Spleen (tissue), 7 donors: ENCODE measurements around the gene PTPN11.

ENCODE experiments used
- CTCF ChIP-seq, 11 experiments: fragments of 200-600 bp in 7 of 11; fragments of 450-650 bp in 4 of 11; sonication (generic) in 4 of 11; IDR thresholded peaks in 8 of 11; conservative IDR thresholded peaks in 3 of 11; 1 replicate in 7 of 11; 2 replicates in 4 of 11; pipeline versions ENCODE4 v1.4.0 to v1.8.0; 2016 to 2021; ENCODE audit warnings: antibody characterized with exemption in 11 of 11, inconsistent platforms in 4 of 11, mild to moderate bottlenecking in 1 of 11
- POLR2A ChIP-seq, 3 donors: fragments of 450-650 bp; IDR thresholded peaks; one replicate each; pipeline ENCODE4 v1.5.1; 2017; ENCODE audit warnings: antibody characterized with exemption in 3 of 3, mild to moderate bottlenecking in 1 of 3
- donor health status: DM: no; HTN: no; CAD: no; lungs with moderate emphysema.
- donor health status: DM: no; HTN: no; CAD: no.
- donor health status: DM: no; HTN: no; CAD: no.

GRCh38 chr12:112546996-112547395 lies 128.2 kb downstream of the PTPN11 start:
- TF ChIP-seq CTCF (IDR thresholded peaks at IDR 0.05 in 8 of 11, conservative IDR thresholded peaks at IDR 0.05 in 3 of 11) = no peak
- TF ChIP-seq POLR2A (IDR thresholded peaks at IDR 0.05) = no peak
